A549 (cell line): ENCODE results near the gene SMYD5. TPM values are rescaled to one million over a fixed set of nuclear protein-coding genes. Genes with fewer than 3 reads are reported as not detected.

Experiments
- ATAC-seq, 2 experiments: fragments of 200-7000 bp in 1 of 2; fragments of >200 bp in 1 of 2; cut with Nextera tagmentation in 1 of 2; cut with Tn5 transposase in 1 of 2; 3 replicates each; pipeline versions ENCODE4 v1.8.0 to v1.9.1; 2018 to 2020; ENCODE audit warnings: mild to moderate bottlenecking in 1 of 2, moderate library complexity in 1 of 2
- CTCF ChIA-PET: fragments of 300-600 bp; sonication (Branson Sonifier 250); formaldehyde crosslinking; extraction: SDS; loops from one replicate; lab custom pipeline; 2021; ENCODE audit warnings: antibody characterized with exemption, inconsistent platforms; lab: Yijun Ruan, JAX
- POLR2A ChIA-PET: fragments of 350-600 bp; formaldehyde crosslinking; extraction: SDS; loops from one replicate; lab custom pipeline; 2021; ENCODE audit warnings: antibody characterized with exemption, inconsistent platforms; lab: Yijun Ruan, JAX
- DNase-seq, 2 experiments: peaks; one replicate each; pipeline versions ENCODE4 v3.0.0 to v3.0.0-alpha.2; 2011 to 2016; ENCODE audit warnings: low read depth in 1 of 2, low spot score in 1 of 2
- FAIRE-seq: peaks from 2 replicates; lab custom pipeline; 2011; peaks lifted over from hg19 to GRCh38; lab: Jason Lieb, UNC
- H3K27ac ChIP-seq, 2 experiments: fragments of >200 bp; sonication (Bioruptor Twin); formaldehyde crosslinking; 3 replicates each; pipeline ENCODE4 v1.5.1; 2016 to 2017
- H3K4me1 ChIP-seq: fragments of >200 bp; sonication (Bioruptor Twin); formaldehyde crosslinking; 3 replicates; pipeline ENCODE4 v1.6.1; 2016
- H3K4me2 ChIP-seq: fragments of >200 bp; sonication (Bioruptor Twin); formaldehyde crosslinking; 3 replicates; pipeline ENCODE4 v1.6.1; 2016
- H3K4me3 ChIP-seq: fragments of >200 bp; sonication (Bioruptor Twin); formaldehyde crosslinking; 3 replicates; pipeline ENCODE4 v1.5.1; 2016
- H3K9me3 ChIP-seq: fragments of >200 bp; sonication (Bioruptor Twin); formaldehyde crosslinking; 3 replicates; pipeline ENCODE4 v1.6.1; 2016
- CBX2 ChIP-seq: fragments of 200-600 bp; sonication (generic); IDR thresholded peaks from 2 replicates; pipeline ENCODE4 v1.6.1; 2016; ENCODE audit warnings: low read depth, mild to moderate bottlenecking, borderline replicate concordance
- CBX8 ChIP-seq: fragments of 200-600 bp; sonication (generic); IDR thresholded peaks from 2 replicates; pipeline ENCODE4 v1.6.1; 2016
- CHD4 ChIP-seq: fragments of 200-600 bp; sonication (generic); IDR thresholded peaks from 2 replicates; pipeline ENCODE4 v1.6.1; 2016; ENCODE audit warnings: antibody characterized with exemption, mild to moderate bottlenecking, borderline replicate concordance
- EHF ChIP-seq: fragments of 250-450 bp; sonication (Bioruptor Pico); IDR thresholded peaks from 2 replicates; pipeline ENCODE4 v1.5.0; 2020; ENCODE audit warnings: mild to moderate bottlenecking
- HDAC2 ChIP-seq: fragments of 200-600 bp; sonication (generic); IDR thresholded peaks from 2 replicates; pipeline ENCODE4 v1.6.1; 2016
- JUN ChIP-seq, 2 experiments: fragments of >200 bp; sonication (Bioruptor Twin); formaldehyde crosslinking; IDR thresholded peaks; 2 replicates in 1 of 2; 3 replicates in 1 of 2; pipeline ENCODE4 v1.6.1; 2016 to 2017
- JUNB ChIP-seq: fragments of >200 bp; sonication (Bioruptor Twin); formaldehyde crosslinking; IDR thresholded peaks from 2 replicates; pipeline ENCODE4 v1.6.1; 2016
- MAZ ChIP-seq: fragments of 150-350 bp; IDR thresholded peaks from 2 replicates; pipeline ENCODE4 v1.6.1; 2014; ENCODE audit warnings: antibody characterized with exemption, low read depth, low read length, borderline replicate concordance
- MYC ChIP-seq: IDR thresholded peaks from 2 replicates; pipeline ENCODE4 v1.6.1; 2012; ENCODE audit warnings: mild to moderate bottlenecking, inconsistent platforms, low read length, improper control_type of control experiment, borderline replicate concordance
- NFE2L2 ChIP-seq: fragments of 150-350 bp; conservative IDR thresholded peaks from 2 replicates; pipeline ENCODE4 v1.6.1; 2014; ENCODE audit warnings: low read length
- NR3C1 ChIP-seq: fragments of >200 bp; sonication (Bioruptor Twin); formaldehyde crosslinking; IDR thresholded peaks from 3 replicates; pipeline ENCODE4 v1.6.1; 2017
- RAD21 ChIP-seq, 2 experiments: fragments of >200 bp in 1 of 2; sonication (Bioruptor Twin) in 1 of 2; formaldehyde crosslinking in 1 of 2; IDR thresholded peaks in 1 of 2; conservative IDR thresholded peaks in 1 of 2; 2 replicates in 1 of 2; 3 replicates in 1 of 2; pipeline ENCODE4 v1.6.1; 2012 to 2018; ENCODE audit warnings: inconsistent platforms in 1 of 2
- RCOR1 ChIP-seq: fragments of 150-350 bp; IDR thresholded peaks from 2 replicates; pipeline ENCODE4 v1.6.1; 2014; ENCODE audit warnings: antibody characterized with exemption, low read length, low read depth
- SMC3 ChIP-seq: fragments of >200 bp; sonication (Bioruptor Twin); formaldehyde crosslinking; IDR thresholded peaks from 3 replicates; pipeline ENCODE4 v1.6.1; 2018; ENCODE audit warnings: inconsistent platforms
- SREBF2 ChIP-seq: fragments of 450-650 bp; IDR thresholded peaks from 2 replicates; pipeline ENCODE4 v1.6.1; 2014; ENCODE audit warnings: mild to moderate bottlenecking, moderate library complexity
- TP53 ChIP-seq: fragments of 250-450 bp; sonication (Bioruptor Pico); IDR thresholded peaks from 2 replicates; pipeline ENCODE4 v1.5.0; 2021; ENCODE audit warnings: mild to moderate bottlenecking, moderate library complexity
- WGBS: methylation state at CpG from one replicate; pipeline ENCODE4 v1.1.6; 2017; ENCODE audit errors: missing lambda C conversion rate; 5-methylcytosine and 5-hydroxymethylcytosine counted together
- polyA plus RNA-seq, 4 experiments: library from polyadenylated mRNA; depleted of rRNA in 3 of 4; stranded (reverse); fragments of >200 nt; fragmentation: RNase III in 1 of 4; extraction: RNeasy Plus Mini Kit Qiagen cat#74134 plus additional on column Dnase treatment in 1 of 4; gene quantifications; 2 replicates in 3 of 4; 3 replicates in 1 of 4; pipeline ENCODE4 v1.2.3, GENCODE V29; 2011 to 2017
- TF ChIP-seq, protein P1 (sequence below): IDR thresholded peaks from 2 replicates; pipeline ENCODE4 v1.6.1; 2012
- TF ChIP-seq, protein P2 (sequence below): fragments of 200-600 bp; sonication (generic); IDR thresholded peaks from 2 replicates; pipeline ENCODE4 v1.6.1; 2016; ENCODE audit warnings: antibody characterized with exemption, mild to moderate bottlenecking, moderate library complexity
- TF ChIP-seq, protein P3 (sequence below): fragments of >200 bp; sonication (Bioruptor Twin); formaldehyde crosslinking; IDR thresholded peaks from 3 replicates; pipeline ENCODE4 v1.5.1; 2016

SMYD5 gene
- polyA plus RNA-seq, 2 of the 4 experiments (the other 2 are of a cell fraction), result 40.3 to 46.7 TPM

DNA sequence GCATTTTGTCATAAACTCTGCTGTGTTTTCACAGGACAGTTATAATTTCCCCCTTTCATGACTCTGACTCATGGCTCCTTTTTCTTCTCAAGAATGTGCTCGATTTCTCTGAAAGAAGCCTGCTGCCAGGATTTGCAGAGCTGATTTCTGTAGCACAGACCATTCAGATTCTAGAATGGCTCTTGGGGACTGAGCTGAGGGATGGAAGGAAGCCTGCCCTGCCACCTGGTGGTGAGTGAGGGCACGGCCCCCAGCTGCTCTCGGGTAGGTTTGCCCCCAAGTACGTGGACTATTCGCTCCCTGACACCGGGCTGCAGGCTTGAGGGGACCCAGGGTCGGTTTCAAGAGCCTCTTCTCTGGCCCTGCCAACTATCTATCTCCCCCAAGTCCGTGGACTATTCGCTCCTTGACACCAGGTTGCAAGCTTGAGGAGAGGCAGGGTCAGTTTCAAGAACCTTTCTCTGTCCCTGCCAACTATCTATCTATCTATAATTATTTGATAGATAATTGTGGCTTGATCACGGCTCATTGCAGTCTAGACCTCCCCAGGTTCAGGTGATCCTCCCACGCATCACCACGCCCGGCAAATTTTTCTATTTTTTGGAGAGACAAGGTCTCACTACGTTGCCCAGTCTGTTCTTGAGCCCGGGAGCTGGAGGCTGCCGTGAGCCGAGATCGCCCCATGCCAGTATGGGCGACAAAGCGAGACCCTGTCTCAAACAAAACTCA is 1.4 kb upstream of the SMYD5 start:
- no peak overlapping the region for H3K27ac ChIP-seq

DNA sequence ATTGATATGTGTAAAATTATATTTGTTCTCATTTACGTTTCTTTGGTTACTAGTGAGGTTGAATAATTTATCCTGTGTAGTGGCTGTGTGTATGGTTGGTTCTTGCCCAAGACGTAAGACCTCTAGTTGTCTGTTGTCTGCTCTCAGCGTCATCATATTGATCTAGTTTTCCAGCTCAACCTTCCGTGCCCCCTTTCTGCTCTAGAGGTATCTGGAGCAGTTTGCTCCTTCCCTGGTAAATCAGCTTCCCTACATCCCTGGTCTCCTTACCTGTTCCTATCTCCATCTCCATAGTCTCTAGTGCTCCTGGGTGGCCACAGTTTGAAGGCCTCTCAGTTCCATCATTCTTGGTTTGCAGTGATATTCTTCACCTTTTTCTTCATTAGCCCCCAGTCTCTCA is 1.2 kb downstream of the SMYD5 start:
- peaks cover 16% of the 10 kb centered on the region for H3K4me1 ChIP-seq
- TF ChIP-seq TP53 (no peak), HDAC2 (no peak), MYC (no peak), SREBF2 (no peak), JUN (IDR thresholded peaks at IDR 0.05) (no peak), NFE2L2 (no peak), JUNB (no peak), CBX8 (no peak)
- H3K4me2 ChIP-seq, result peak overlapping the region; percentile 91
- 73% methylated on average over 4 of the region's 4 CpGs for WGBS
- ChIA-PET POLR2A (interaction anchor here (1.4 kb wide), 1 partner anchor 18 kb away, joined by 8 read pairs; the partner anchor contains the start of genes CCT7 and PRADC1), CTCF (interaction anchor here (1.2 to 1.6 kb wide), 4 partner anchors 12 to 130 kb away, joined by 4 to 10 read pairs (median 6); no protein-coding TSS in a partner anchor)
- ATAC-seq, result no peak
- DNase-seq, result no peak
- H3K4me3 ChIP-seq, result peak overlapping the region; percentile 90
- H3K9me3 ChIP-seq, result no peaks in the 10 kb centered on the region
- FAIRE-seq, result no peak
- peak overlapping the region; percentile 94 to 96 for H3K27ac ChIP-seq

More for the DNA sequence above, 1.4 kb upstream of the SMYD5 start:
- POLR2A ChIA-PET, result interaction anchor here (0.6 to 1.5 kb wide), 6 partner anchors 11 to 325 kb away, joined by 3 to 16 read pairs (median 4); partner anchors contain the start of genes CCT7, NOTO, PRADC1 and SPR
- no peak overlapping the region for H3K4me3 ChIP-seq
- H3K4me2 ChIP-seq, result peak overlapping the region; percentile 38; the same call in 2 of the 3 replicates
- CTCF ChIA-PET, result interaction anchor here (0.6 to 10.2 kb wide), 50 partner anchors 9 to 1881 kb away, joined by 3 to 173 read pairs (median 4); partner anchors contain the start of genes CCT7, NOTO, PRADC1 and RAB11FIP5
- peak; percentile 81 to 92 for DNase-seq
- peak; percentile 76 to 89 for ATAC-seq
- FAIRE-seq, result no peak
- no peaks in the 10 kb centered on the region for H3K9me3 ChIP-seq
- peaks cover 16% of the 10 kb centered on the region for H3K4me1 ChIP-seq
- WGBS, result 34% methylated on average over 20 of the region's 20 CpGs
- TF ChIP-seq NR3C1 (no peak), EHF (CRISPR knock-in tag) (no peak), MAZ (peak; percentile 75; the same call in 1 of the 2 replicates), RCOR1 (0 out of 2 replicates have a peak, but pooled peaks have one; percentile 43), SMC3 (peak; percentile 61), RAD21 (conservative IDR thresholded peaks at IDR 0.05 in 1 of 2, IDR thresholded peaks at IDR 0.05 in 1 of 2) (peak; percentile 72 to 73), JUNB (no peak), CBX2 (no peak), CHD4 (no peak)
- TF ChIP-seq, protein P1, sequence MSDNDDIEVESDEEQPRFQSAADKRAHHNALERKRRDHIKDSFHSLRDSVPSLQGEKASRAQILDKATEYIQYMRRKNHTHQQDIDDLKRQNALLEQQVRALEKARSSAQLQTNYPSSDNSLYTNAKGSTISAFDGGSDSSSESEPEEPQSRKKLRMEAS, result no peak
- TF ChIP-seq, protein P2, sequence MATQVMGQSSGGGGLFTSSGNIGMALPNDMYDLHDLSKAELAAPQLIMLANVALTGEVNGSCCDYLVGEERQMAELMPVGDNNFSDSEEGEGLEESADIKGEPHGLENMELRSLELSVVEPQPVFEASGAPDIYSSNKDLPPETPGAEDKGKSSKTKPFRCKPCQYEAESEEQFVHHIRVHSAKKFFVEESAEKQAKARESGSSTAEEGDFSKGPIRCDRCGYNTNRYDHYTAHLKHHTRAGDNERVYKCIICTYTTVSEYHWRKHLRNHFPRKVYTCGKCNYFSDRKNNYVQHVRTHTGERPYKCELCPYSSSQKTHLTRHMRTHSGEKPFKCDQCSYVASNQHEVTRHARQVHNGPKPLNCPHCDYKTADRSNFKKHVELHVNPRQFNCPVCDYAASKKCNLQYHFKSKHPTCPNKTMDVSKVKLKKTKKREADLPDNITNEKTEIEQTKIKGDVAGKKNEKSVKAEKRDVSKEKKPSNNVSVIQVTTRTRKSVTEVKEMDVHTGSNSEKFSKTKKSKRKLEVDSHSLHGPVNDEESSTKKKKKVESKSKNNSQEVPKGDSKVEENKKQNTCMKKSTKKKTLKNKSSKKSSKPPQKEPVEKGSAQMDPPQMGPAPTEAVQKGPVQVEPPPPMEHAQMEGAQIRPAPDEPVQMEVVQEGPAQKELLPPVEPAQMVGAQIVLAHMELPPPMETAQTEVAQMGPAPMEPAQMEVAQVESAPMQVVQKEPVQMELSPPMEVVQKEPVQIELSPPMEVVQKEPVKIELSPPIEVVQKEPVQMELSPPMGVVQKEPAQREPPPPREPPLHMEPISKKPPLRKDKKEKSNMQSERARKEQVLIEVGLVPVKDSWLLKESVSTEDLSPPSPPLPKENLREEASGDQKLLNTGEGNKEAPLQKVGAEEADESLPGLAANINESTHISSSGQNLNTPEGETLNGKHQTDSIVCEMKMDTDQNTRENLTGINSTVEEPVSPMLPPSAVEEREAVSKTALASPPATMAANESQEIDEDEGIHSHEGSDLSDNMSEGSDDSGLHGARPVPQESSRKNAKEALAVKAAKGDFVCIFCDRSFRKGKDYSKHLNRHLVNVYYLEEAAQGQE, result no peak
- TF ChIP-seq, protein P3, sequence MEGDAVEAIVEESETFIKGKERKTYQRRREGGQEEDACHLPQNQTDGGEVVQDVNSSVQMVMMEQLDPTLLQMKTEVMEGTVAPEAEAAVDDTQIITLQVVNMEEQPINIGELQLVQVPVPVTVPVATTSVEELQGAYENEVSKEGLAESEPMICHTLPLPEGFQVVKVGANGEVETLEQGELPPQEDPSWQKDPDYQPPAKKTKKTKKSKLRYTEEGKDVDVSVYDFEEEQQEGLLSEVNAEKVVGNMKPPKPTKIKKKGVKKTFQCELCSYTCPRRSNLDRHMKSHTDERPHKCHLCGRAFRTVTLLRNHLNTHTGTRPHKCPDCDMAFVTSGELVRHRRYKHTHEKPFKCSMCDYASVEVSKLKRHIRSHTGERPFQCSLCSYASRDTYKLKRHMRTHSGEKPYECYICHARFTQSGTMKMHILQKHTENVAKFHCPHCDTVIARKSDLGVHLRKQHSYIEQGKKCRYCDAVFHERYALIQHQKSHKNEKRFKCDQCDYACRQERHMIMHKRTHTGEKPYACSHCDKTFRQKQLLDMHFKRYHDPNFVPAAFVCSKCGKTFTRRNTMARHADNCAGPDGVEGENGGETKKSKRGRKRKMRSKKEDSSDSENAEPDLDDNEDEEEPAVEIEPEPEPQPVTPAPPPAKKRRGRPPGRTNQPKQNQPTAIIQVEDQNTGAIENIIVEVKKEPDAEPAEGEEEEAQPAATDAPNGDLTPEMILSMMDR, result peak; percentile 92
- TF ChIP-seq, all 56 proteins: peak for 5
